ENCODE data around the gene HP1BP3. TPM values are rescaled to one million over a fixed set of nuclear protein-coding genes. Genes with fewer than 3 reads are reported as not detected.
A peak's percentile ranks its signal among the peaks of the same experiment; 100 is the strongest.

The HP1BP3 gene
- total RNA-seq, 2 donors from 2014 or later: 90.8 to 201 TPM

DNA sequence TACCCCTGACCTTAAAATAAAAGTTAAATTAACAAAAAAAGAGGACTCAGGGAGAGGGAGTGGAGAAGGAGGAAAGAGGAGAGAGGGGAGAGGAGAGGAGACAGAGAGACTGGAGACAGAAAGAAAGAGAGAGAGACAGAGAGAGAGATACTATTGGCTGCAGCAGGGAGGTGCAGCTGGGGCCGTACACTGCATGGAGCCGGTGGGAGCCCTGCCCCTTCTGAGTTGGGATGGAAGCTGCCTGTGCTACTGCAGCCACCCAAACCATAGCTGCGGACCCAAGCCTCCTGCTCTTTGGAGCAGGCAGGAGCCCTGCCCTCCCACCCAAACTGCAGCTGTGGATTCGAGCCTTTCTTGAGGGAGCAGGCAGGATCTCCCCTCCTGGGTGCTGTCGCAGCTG lies 32.7 kb upstream of the HP1BP3 start:
- DNase-seq: no peak
- no peaks in the 10 kb centered on the region for H3K4me1 ChIP-seq

DNA sequence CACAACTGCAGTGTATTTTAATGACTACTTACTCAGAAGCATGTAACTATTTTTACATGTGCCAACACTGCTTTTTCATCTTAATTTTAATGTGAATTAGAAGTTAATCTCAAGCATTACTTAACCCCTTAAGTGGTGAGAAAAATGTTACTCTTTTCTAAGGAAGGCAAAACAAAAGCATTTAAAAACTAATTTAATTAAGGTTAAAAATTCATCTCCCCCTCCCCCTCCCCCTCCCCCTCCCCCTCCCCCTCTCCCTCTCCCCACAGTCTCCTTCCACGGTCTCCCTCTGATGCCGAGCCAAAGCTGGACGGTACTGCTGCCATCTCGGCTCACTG lies 27.4 kb upstream of the HP1BP3 start:
- no peak for ATAC-seq
- Histone ChIP-seq H3K9me3 (no peaks in the 10 kb centered on the region), H3K27ac (no peak overlapping the region), H3K4me3 (no peak overlapping the region), H3K27me3 (no peaks in the 10 kb centered on the region), H3K36me3 (replicated peaks in 1 of 2; ENCODE audit: insufficient read depth in 1 of 2, low read depth in 2 of 2) (no peaks in the 10 kb centered on the region), H3K4me1 (no peaks in the 10 kb centered on the region)
- no peak for DNase-seq
- TF ChIP-seq, protein P1, sequence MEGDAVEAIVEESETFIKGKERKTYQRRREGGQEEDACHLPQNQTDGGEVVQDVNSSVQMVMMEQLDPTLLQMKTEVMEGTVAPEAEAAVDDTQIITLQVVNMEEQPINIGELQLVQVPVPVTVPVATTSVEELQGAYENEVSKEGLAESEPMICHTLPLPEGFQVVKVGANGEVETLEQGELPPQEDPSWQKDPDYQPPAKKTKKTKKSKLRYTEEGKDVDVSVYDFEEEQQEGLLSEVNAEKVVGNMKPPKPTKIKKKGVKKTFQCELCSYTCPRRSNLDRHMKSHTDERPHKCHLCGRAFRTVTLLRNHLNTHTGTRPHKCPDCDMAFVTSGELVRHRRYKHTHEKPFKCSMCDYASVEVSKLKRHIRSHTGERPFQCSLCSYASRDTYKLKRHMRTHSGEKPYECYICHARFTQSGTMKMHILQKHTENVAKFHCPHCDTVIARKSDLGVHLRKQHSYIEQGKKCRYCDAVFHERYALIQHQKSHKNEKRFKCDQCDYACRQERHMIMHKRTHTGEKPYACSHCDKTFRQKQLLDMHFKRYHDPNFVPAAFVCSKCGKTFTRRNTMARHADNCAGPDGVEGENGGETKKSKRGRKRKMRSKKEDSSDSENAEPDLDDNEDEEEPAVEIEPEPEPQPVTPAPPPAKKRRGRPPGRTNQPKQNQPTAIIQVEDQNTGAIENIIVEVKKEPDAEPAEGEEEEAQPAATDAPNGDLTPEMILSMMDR (IDR thresholded peaks at IDR 0.05): no peak
- TF ChIP-seq POLR2A (IDR thresholded peaks at IDR 0.05): no peak
- intact Hi-C loops (cut with DNase I): no loop called here
- 79% methylated on average over 3 of the region's 4 CpGs; no CpG with 5 or more reads in 1 of the 2 donors for WGBS, 2 donors

More for the DNA sequence above, 32.7 kb upstream of the HP1BP3 start:
- H3K9me3 ChIP-seq: no peaks in the 10 kb centered on the region
- ATAC-seq: no peak
- H3K4me3 ChIP-seq: no peak overlapping the region
- no peaks in the 10 kb centered on the region for H3K36me3 ChIP-seq (replicated peaks in 1 of 2; ENCODE audit: insufficient read depth in 1 of 2, low read depth in 2 of 2)
- WGBS, 2 donors: 90 to 92% methylated on average over 3 to 5 of the region's 5 CpGs
- H3K27me3 ChIP-seq: no peaks in the 10 kb centered on the region
- no peak overlapping the region for H3K27ac ChIP-seq
- intact Hi-C loops (cut with DNase I): no loop called here
- TF ChIP-seq POLR2A (IDR thresholded peaks at IDR 0.05): no peak
- TF ChIP-seq, protein P1 (IDR thresholded peaks at IDR 0.05): no peak

DNA sequence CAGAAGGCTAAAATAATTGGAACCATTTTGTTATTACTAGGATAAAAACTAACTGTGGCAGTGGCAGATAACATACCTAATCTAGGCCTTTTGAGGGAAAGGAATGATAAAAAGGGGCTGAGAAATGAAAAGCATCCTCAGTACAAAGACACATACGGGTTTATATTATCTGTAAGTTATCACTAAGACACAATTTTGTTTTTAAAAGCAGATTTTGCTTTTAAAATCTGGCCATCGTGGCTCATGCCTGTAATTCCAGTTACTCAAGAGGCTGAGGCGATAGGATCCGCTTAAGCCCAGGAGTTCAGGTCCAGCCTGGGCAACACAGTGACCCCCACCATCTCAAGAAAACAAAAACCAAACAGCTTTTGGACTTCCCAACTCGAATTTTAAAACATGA lies 24.8 kb upstream of the HP1BP3 start:
- Histone ChIP-seq H3K9me3 (no peaks in the 10 kb centered on the region), H3K4me1 (no peaks in the 10 kb centered on the region), H3K27me3 (no peaks in the 10 kb centered on the region), H3K4me3 (no peak overlapping the region), H3K27ac (no peak overlapping the region), H3K36me3 (replicated peaks in 1 of 2; ENCODE audit: insufficient read depth in 1 of 2, low read depth in 2 of 2) (no peaks in the 10 kb centered on the region)
- DNase-seq (no peak), ATAC-seq (no peak)
- 83% methylated on average over 5 of the region's 5 CpGs for WGBS, 2 donors
- no peak for TF ChIP-seq POLR2A (IDR thresholded peaks at IDR 0.05)
- TF ChIP-seq, protein P1 (IDR thresholded peaks at IDR 0.05): no peak
- intact Hi-C loops (cut with DNase I): no loop called here

DNA sequence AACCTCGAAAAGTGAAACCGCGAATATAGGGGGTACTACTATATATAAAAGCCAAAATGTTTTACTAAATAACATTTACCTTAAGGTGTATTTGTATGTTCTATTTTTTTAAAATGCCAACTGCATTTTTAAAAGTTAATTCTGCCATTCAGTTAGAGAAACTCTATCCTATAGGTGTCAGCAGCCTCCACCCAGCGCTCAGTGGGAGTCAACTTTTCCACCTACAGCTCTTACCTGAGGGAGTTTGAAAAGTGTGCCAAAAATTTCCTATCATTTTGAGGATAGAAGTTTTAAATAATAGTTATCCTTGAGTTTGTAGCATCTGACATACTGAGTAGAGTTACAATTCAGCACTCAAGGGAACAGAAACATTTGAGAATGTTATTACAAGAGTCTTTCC lies 6.1 kb upstream of the HP1BP3 start:
- ATAC-seq (no peak), DNase-seq (no peak)
- Histone ChIP-seq H3K27me3 (no peaks in the 10 kb centered on the region), H3K4me3 (no peak overlapping the region), H3K4me1 (peaks cover 2% of the 10 kb centered on the region), H3K27ac (no peak overlapping the region), H3K36me3 (replicated peaks in 1 of 2; ENCODE audit: insufficient read depth in 1 of 2, low read depth in 2 of 2) (no peaks in the 10 kb centered on the region), H3K9me3 (no peaks in the 10 kb centered on the region)
- TF ChIP-seq, protein P1 (IDR thresholded peaks at IDR 0.05): no peak
- TF ChIP-seq POLR2A (IDR thresholded peaks at IDR 0.05): no peak
- intact Hi-C loops (cut with DNase I): no loop called here
- WGBS, 2 donors: 94 to 96% methylated on average over 4 of the region's 4 CpGs

DNA sequence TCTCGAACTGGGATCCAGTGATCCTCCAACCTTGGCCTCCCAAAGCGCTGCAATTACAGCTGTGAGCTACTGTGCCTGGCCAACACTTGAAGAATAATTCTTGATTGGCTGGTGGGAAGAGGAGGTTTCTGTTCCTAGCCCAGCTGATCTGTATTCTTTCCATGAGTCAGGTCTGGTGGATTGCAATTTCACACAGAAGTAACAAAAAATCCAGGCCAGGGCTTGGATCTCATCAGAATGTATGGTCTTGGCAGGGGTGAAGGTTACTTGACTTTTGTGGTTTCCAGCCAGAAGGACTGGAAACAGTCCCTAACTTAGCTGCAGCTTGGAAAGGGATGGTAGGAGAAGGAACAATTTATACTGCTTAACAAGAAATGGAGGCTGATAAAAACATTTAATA lies 5.1 kb upstream of the HP1BP3 start:
- peak in 1 of 4 donors; percentile 13 for DNase-seq
- H3K27ac ChIP-seq: no peak overlapping the region

More for the DNA sequence above, 5.1 kb upstream of the HP1BP3 start:
- Histone ChIP-seq H3K4me3 (no peak overlapping the region), H3K9me3 (no peaks in the 10 kb centered on the region), H3K4me1 (peaks cover 7% of the 10 kb centered on the region), H3K27me3 (no peaks in the 10 kb centered on the region), H3K36me3 (replicated peaks in 1 of 2; ENCODE audit: insufficient read depth in 1 of 2, low read depth in 2 of 2) (no peaks in the 10 kb centered on the region)
- ATAC-seq: no peak
- intact Hi-C loops (cut with DNase I): no loop called here
- 75 to 84% methylated on average over 2 of the region's 2 CpGs for WGBS, 2 donors
- TF ChIP-seq, protein P1 (IDR thresholded peaks at IDR 0.05): no peak
- no peak for TF ChIP-seq POLR2A (IDR thresholded peaks at IDR 0.05)
